HepG2 (cell line): ENCODE data around the gene ZNRF3. TPM values are rescaled to one million over a fixed set of nuclear protein-coding genes. Genes with fewer than 3 reads are reported as not detected.

Experiments
- ATF7 ChIP-seq, 2 experiments: fragments of 450-650 bp in 1 of 2; sonication (generic) in 1 of 2; formaldehyde crosslinking in 1 of 2; IDR thresholded peaks; 2 replicates each; pipeline versions ENCODE4 v1.4.0 to v1.6.1; 2016 to 2020; ENCODE audit warnings: antibody characterized with exemption in 1 of 2, mild to moderate bottlenecking in 1 of 2, missing genetic modification reagents in 1 of 2
- E2F5 ChIP-seq: sonication (generic); formaldehyde crosslinking; conservative IDR thresholded peaks from 2 replicates; pipeline ENCODE4 v1.4.0; 2020; ENCODE audit warnings: missing genetic modification reagents
- ETV5 ChIP-seq: IDR thresholded peaks from 2 replicates; pipeline ENCODE4 v1.6.1; 2018; ENCODE audit warnings: missing biosample characterization, missing genetic modification reagents, inconsistent platforms, borderline replicate concordance
- FUBP1 ChIP-seq: sonication (generic); formaldehyde crosslinking; IDR thresholded peaks from 2 replicates; pipeline ENCODE4 v1.5.1; 2020; ENCODE audit warnings: missing genetic modification reagents, mild to moderate bottlenecking, borderline replicate concordance
- GTF3A ChIP-seq: sonication (generic); formaldehyde crosslinking; conservative IDR thresholded peaks from 2 replicates; pipeline ENCODE4 v1.4.0; 2020; ENCODE audit warnings: mild to moderate bottlenecking, missing genetic modification reagents
- IKZF4 ChIP-seq: sonication (generic); formaldehyde crosslinking; IDR thresholded peaks from 2 replicates; pipeline ENCODE4 v1.5.1; 2020; ENCODE audit warnings: borderline replicate concordance, mild to moderate bottlenecking, low read depth, missing genetic modification reagents; ENCODE audit errors: not compliant biosample characterization
- KLF6 ChIP-seq: IDR thresholded peaks from 2 replicates; pipeline ENCODE4 v1.8.0; 2016; ENCODE audit warnings: missing biosample characterization, missing genetic modification reagents
- PREB ChIP-seq: sonication (generic); formaldehyde crosslinking; IDR thresholded peaks from 2 replicates; pipeline ENCODE4 v1.4.0; 2020; ENCODE audit warnings: missing genetic modification reagents
- PTBP1 ChIP-seq: fragments of 200-400 bp; formaldehyde crosslinking; IDR thresholded peaks from 2 replicates; pipeline ENCODE4 v1.6.1; 2018; ENCODE audit warnings: low read length, low read depth; ENCODE audit not compliant: poor library complexity, severe bottlenecking
- STAT6 ChIP-seq: sonication (generic); formaldehyde crosslinking; IDR thresholded peaks from 2 replicates; pipeline ENCODE4 v1.4.0; 2020; ENCODE audit warnings: missing genetic modification reagents, mild to moderate bottlenecking, borderline replicate concordance
- TBL1XR1 ChIP-seq: fragments of 150-350 bp; IDR thresholded peaks from 2 replicates; pipeline ENCODE4 v1.6.1; 2014; ENCODE audit warnings: borderline replicate concordance, low read length; ENCODE audit not compliant: partially characterized antibody
- ZFP1 ChIP-seq: IDR thresholded peaks from 2 replicates; pipeline ENCODE4 v1.6.1; 2016
- ZMAT5 ChIP-seq: sonication (generic); formaldehyde crosslinking; IDR thresholded peaks from 2 replicates; pipeline ENCODE4 v1.5.0; 2020; ENCODE audit warnings: mild to moderate bottlenecking, low read depth, missing genetic modification reagents, borderline replicate concordance
- ZNF138 ChIP-seq: sonication (generic); formaldehyde crosslinking; IDR thresholded peaks from 2 replicates; pipeline ENCODE4 v1.5.0; 2020; ENCODE audit warnings: mild to moderate bottlenecking, low read depth, missing genetic modification reagents
- ZNF224 ChIP-seq: sonication (generic); formaldehyde crosslinking; IDR thresholded peaks from 2 replicates; pipeline ENCODE4 v1.5.0; 2020; ENCODE audit warnings: mild to moderate bottlenecking, missing genetic modification reagents
- ZNF274 ChIP-seq: sonication (generic); formaldehyde crosslinking; IDR thresholded peaks from 2 replicates; pipeline ENCODE4 v1.5.1; 2020; ENCODE audit warnings: mild to moderate bottlenecking, missing genetic modification reagents
- ZNF510 ChIP-seq: sonication (generic); formaldehyde crosslinking; IDR thresholded peaks from 2 replicates; pipeline ENCODE4 v1.4.0; 2020; ENCODE audit warnings: low read depth, mild to moderate bottlenecking, missing genetic modification reagents
- ZNF749 ChIP-seq: sonication (generic); formaldehyde crosslinking; IDR thresholded peaks from 2 replicates; pipeline ENCODE4 v1.8.0; 2022; ENCODE audit warnings: mild to moderate bottlenecking, missing genetic modification reagents, moderate library complexity, borderline replicate concordance
- ZNF800 ChIP-seq: sonication (generic); formaldehyde crosslinking; IDR thresholded peaks from 2 replicates; pipeline ENCODE4 v1.4.0; 2020; ENCODE audit warnings: missing genetic modification reagents
- polyA plus RNA-seq, 8 experiments: library from polyadenylated mRNA; depleted of rRNA in 3 of 8; stranded (reverse) in 7 of 8; unstranded in 1 of 8; fragments of >200 nt; fragmentation: Illumina TruSeq in 4 of 8; extraction: Trizol in 4 of 8; gene quantifications; 2 replicates each; pipeline versions ENCODE4 v1.2.1 to v1.2.3, GENCODE V29; 2011 to 2016; ENCODE audit warnings: low read depth in 4 of 8, missing spikeins in 1 of 8, mixed read lengths in 1 of 8; ENCODE audit not compliant: insufficient read depth in 1 of 8
- total RNA-seq, 5 experiments: library from RNA; depleted of rRNA; stranded (reverse); fragments of >200 nt; fragmentation: Illumina TruSeq; extraction: Trizol; gene quantifications; 2 replicates each; pipeline ENCODE4 v1.2.3, GENCODE V29; 2016; ENCODE audit warnings: low read depth in 1 of 5

ZNRF3 gene
- total and polyA plus RNA-seq, 2 of the 13 experiments (the other 11 are each of a cell fraction or from before 2014, with no cell fraction given) = 20.3 to 36.7 TPM

GRCh38 chr22:29031227-29032011 lies 148.0 kb downstream of the ZNRF3 start (continued):
- no peak for TF ChIP-seq PTBP1
- TF ChIP-seq PREB (CRISPR knock-in tag) = no peak
- no peak for TF ChIP-seq ZNF138 (CRISPR knock-in tag)
- no peak for TF ChIP-seq KLF6 (CRISPR knock-in tag)
- no peak for TF ChIP-seq ZNF274 (CRISPR knock-in tag)
- no peak for TF ChIP-seq ZNF749 (CRISPR knock-in tag)
- TF ChIP-seq GTF3A (CRISPR knock-in tag) = peak; percentile 66; the same call in 1 of the 2 replicates
- no peak for TF ChIP-seq ZNF224
- TF ChIP-seq ZNF510 (CRISPR knock-in tag) = 0 out of 2 replicates have a peak, but pooled peaks have one; percentile 55
- no peak for TF ChIP-seq IKZF4 (CRISPR knock-in tag)
- no peak for TF ChIP-seq E2F5 (CRISPR knock-in tag)
- no peak for TF ChIP-seq FUBP1 (CRISPR knock-in tag)
- peak; percentile 59; the same call in 1 of the 2 replicates for TF ChIP-seq ETV5 (CRISPR knock-in tag)
- no peak for TF ChIP-seq ZMAT5
- no peak for TF ChIP-seq STAT6 (CRISPR knock-in tag)
- peak; percentile 54; the same call in 1 of the 2 replicates for TF ChIP-seq ATF7 (IDR thresholded peaks at IDR 0.05)
- TF ChIP-seq ATF7 (CRISPR knock-in tag; IDR thresholded peaks at IDR 0.05) = peak; percentile 82; the same call in 1 of the 2 replicates
- no peak for TF ChIP-seq ZFP1 (CRISPR knock-in tag)
- TF ChIP-seq TBL1XR1 = no peak
- TF ChIP-seq ZNF800 (CRISPR knock-in tag) = no peak
